ENCODE measurements around the gene NCS1.

GRCh38 chr9:130235558-130236435 lies 63.6 kb downstream of the NCS1 start:
- TF ChIP-seq, protein P1, sequence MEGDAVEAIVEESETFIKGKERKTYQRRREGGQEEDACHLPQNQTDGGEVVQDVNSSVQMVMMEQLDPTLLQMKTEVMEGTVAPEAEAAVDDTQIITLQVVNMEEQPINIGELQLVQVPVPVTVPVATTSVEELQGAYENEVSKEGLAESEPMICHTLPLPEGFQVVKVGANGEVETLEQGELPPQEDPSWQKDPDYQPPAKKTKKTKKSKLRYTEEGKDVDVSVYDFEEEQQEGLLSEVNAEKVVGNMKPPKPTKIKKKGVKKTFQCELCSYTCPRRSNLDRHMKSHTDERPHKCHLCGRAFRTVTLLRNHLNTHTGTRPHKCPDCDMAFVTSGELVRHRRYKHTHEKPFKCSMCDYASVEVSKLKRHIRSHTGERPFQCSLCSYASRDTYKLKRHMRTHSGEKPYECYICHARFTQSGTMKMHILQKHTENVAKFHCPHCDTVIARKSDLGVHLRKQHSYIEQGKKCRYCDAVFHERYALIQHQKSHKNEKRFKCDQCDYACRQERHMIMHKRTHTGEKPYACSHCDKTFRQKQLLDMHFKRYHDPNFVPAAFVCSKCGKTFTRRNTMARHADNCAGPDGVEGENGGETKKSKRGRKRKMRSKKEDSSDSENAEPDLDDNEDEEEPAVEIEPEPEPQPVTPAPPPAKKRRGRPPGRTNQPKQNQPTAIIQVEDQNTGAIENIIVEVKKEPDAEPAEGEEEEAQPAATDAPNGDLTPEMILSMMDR (IDR thresholded peaks at IDR 0.05): peak; percentile 97 to 100 (median 98)
- TF ChIP-seq POLR2A (IDR thresholded peaks at IDR 0.05): no peak
